Heart left ventricle (tissue), 16 donors: ENCODE measurements around the gene ACACA. TPM values are rescaled to one million over a fixed set of nuclear protein-coding genes. Genes with fewer than 3 reads are reported as not detected.

ENCODE experiments used
- ATAC-seq, 4 donors: fragments of 200-7000 bp; cut with Tn5 transposase; one replicate each; pipeline ENCODE4 v1.9.1; 2020 to 2022; ENCODE audit warnings: moderate library complexity in 4 of 4, mild to moderate bottlenecking in 3 of 4, moderate number of reproducible peaks in 1 of 4
- DNase-seq, 5 donors: peaks; one replicate each; pipeline ENCODE4 v3.0.0-alpha.2; 2020
- H3K27ac ChIP-seq, 12 donors: fragments of 200-600 bp; sonication (generic) in 4 of 12; one replicate each; pipeline versions ENCODE4 v1.5.0 to v1.8.0; 2016 to 2022; ENCODE audit warnings: mild to moderate bottlenecking in 2 of 12
- H3K27me3 ChIP-seq, 9 donors: fragments of 200-600 bp; sonication (generic) in 2 of 9; one replicate each; pipeline versions ENCODE4 v1.5.1 to v1.8.0; 2016 to 2022; ENCODE audit warnings: mild to moderate bottlenecking in 3 of 9
- H3K36me3 ChIP-seq, 9 donors: fragments of 200-600 bp; sonication (generic) in 2 of 9; one replicate each; pipeline versions ENCODE4 v1.5.0 to v1.8.0; 2018 to 2022; ENCODE audit warnings: mild to moderate bottlenecking in 2 of 9
- H3K4me1 ChIP-seq, 12 donors: fragments of 200-600 bp; sonication (generic) in 4 of 12; one replicate each; pipeline versions ENCODE4 v1.5.0 to v1.8.0; 2016 to 2022; ENCODE audit warnings: mild to moderate bottlenecking in 3 of 12
- H3K4me3 ChIP-seq, 12 donors: fragments of 200-600 bp; sonication (generic) in 4 of 12; one replicate each; pipeline versions ENCODE4 v1.5.0 to v1.8.0; 2017 to 2022; ENCODE audit warnings: mild to moderate bottlenecking in 9 of 12, moderate library complexity in 4 of 12
- H3K9me3 ChIP-seq, 12 donors: fragments of 200-600 bp; sonication (generic) in 4 of 12; one replicate each; pipeline versions ENCODE4 v1.5.0 to v1.8.0; 2016 to 2022; ENCODE audit warnings: mild to moderate bottlenecking in 1 of 12
- POLR2A ChIP-seq, 2 donors: fragments of 450-650 bp; IDR thresholded peaks; one replicate each; pipeline ENCODE4 v1.6.1; 2017; ENCODE audit warnings: antibody characterized with exemption in 2 of 2, mild to moderate bottlenecking in 2 of 2, moderate library complexity in 2 of 2
- WGBS, 4 donors: extraction: QIAGEN DNeasy Blood & Tissue Kit in 2 of 4; methylation state at CpG; one replicate each; pipeline versions ENCODE4 v1.1.5 to v1.1.7; 2013 to 2018; 5-methylcytosine and 5-hydroxymethylcytosine counted together
- intact Hi-C, 10 donors: fragments of 100-400 bp; cut with DNase I; formaldehyde crosslinking; loops; one replicate each; pipeline versions ENCODE4 v1.11.1 to v1.14.2; 2022
- long read RNA-seq, 3 donors: library from polyadenylated mRNA; unstranded; transcript quantifications; one replicate each; pipeline ENCODE4 v2.0.0, GENCODE V29; 2020 to 2021
- polyA plus RNA-seq, 2 donors: library from polyadenylated mRNA; stranded (reverse); fragments of 200-250 nt; gene quantifications; one replicate each; pipeline ENCODE4 v1.2.3, GENCODE V29; 2013
- total RNA-seq, 9 donors: library from RNA; depleted of rRNA in 2 of 9; stranded (reverse); fragments of >200 nt in 2 of 9; fragmentation: NEBNext Ultra II Directional in 3 of 9; extraction: Animal tissue kit (Norgen Biotek cat#: 25700) in 3 of 9; gene quantifications; one replicate each; pipeline versions ENCODE4 v1.1.0 to v1.2.4, GENCODE V29; 2016 to 2023
- TF ChIP-seq, protein P1 (sequence below), 12 donors: fragments of 200-600 bp; sonication (generic) in 4 of 12; IDR thresholded peaks; one replicate each; pipeline versions ENCODE4 v1.5.0 to v1.8.0; 2018 to 2022; ENCODE audit warnings: antibody characterized with exemption in 12 of 12, mild to moderate bottlenecking in 5 of 12
- donor health status: ischemic (EF 13 %, LVEDD 7.1; RV severe dilation, severe dysfunction).
- donor health status: healthy with polysubstance abuse.
- donor health status: DM: no; HTN: yes; CAD: no.
- donor health status: DM: no; HTN: no; CAD: no.
- donor health status: ischemic (EF 25% LVEDD 6.9; RV normal size, moderate dysfunction).
- donor health status: ischemic (EF 25% LVEDD 5.7; RV mildly dilated, moderate dysfunction).
- donor health status: healthy.
- donor health status: DM: yes; HTN: yes; CAD: no.
- donor health status: ischemic (EF 35%, LVEDD 5.7; RV mildly dilated, moderate dysfunction).
- donor health status: nonischemic (EF 11% LVEDD 7.7; RV severe dilation, severe dysfunction).
- donor health status: DM: yes; HTN: yes; CAD: no.
- donor health status: PGD.
- donor health status: ischemic (EF 29% LVEDD 5.4; RV normal size, mild dysfunction).
- donor health status: nonischemic (EF 23%, LVEDD 6.1; RV moderate dilation, normal function).

ACACA gene
- 10 to 100 TPM; 14.0 to 33.0 (median 16.1) TPM for total RNA-seq
- 10 to 100 TPM in 1 of 2 donors, 1 to 10 TPM in 1; 6.2 to 15.1 TPM for polyA plus RNA-seq
- long read RNA-seq, donor 1, partial matches to known transcripts: 4 of 9 reads
- long read RNA-seq, donor 1, other reads (novel, unspliced or antisense): 5 of 9 reads
- long read RNA-seq, donor 2, partial matches to known transcripts: 0 of 8 reads
- long read RNA-seq, donor 2, other reads (novel, unspliced or antisense): 7 of 8 reads
- long read RNA-seq, donor 3, partial matches to known transcripts: 1 of 7 reads
- long read RNA-seq, donor 3, other reads (novel, unspliced or antisense): 6 of 7 reads

DNA sequence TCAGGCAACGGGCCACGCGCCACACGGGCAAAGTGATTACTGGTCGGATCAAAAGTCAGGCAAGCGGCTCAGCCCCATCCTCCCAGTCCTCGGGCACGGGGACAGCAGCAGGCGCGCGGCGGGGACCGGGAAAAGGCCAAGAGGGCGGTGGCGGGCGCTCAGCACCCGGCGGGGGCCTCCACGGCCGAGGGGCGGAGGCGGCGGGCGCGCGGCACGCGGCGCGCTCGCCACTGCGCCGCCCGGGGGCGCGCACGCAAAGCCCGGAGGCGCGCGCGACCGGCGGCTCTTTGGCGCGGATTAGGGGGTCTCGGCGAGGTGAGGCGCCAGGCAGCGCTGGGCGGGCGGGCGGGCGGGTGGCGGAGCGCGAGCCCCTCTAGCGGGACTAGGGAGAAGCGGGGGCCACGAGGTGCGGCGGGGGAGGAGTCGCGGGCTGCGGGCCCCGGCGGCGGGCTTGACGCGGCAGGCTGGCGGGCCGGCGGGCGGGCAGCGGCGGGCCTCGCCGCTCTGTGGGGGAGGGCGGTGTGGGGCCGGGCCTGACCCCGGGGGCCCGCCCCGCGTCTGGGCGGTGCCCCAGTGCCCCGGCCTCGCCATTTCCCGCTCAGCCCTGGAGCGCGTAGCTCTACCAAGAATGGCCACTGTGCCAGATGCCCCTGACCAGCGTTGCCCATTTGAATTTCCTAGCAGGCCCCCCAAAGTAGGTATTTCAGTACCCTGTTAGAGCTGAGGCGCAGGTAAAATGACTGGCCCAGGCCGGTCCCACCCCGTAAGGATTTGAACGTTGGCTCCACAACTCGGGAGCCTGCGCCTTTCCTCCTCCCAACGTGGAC is at the start of gene ACACA, which contains the start of gene TADA2A:
ACACA (minus strand) TSS at position 202 of the 827 bp plus-strand sequence. CDS start 537 bp downstream, outside the sequence.
TADA2A (plus strand) TSS at position 252 of the 827 bp plus-strand sequence. CDS start 4,480 bp downstream, outside the sequence.
- Histone ChIP-seq H3K36me3 (peaks cover 0 to 14% (median 10%) of the 10 kb centered on the region in 9 donors), H3K4me1 (peaks cover 0 to 29% (median 12%) of the 10 kb centered on the region in 12 donors), H3K27ac (peak within 1 kb of the TSS; percentile 74 to 98 (median 94)), H3K27me3 (no peaks in the 10 kb centered on the region), H3K9me3 (no peaks in the 10 kb centered on the region), H3K4me3 (peak within 1 kb of the TSS; percentile 60 to 96 (median 84))
- peak; percentile 93 to 98 (median 97) for ATAC-seq
- 0 to 1% (median 1%) methylated on average over 34 to 98 of the region's 98 CpGs for WGBS, 4 donors
- intact Hi-C loops: loop anchor here in 4 of 10 donors (1.0 to 10.0 kb wide), 5 partner anchors 35 to 802 kb away; partner anchors contain the start of gene MRM1 (in 1 of the 4)
- TF ChIP-seq, protein P1, sequence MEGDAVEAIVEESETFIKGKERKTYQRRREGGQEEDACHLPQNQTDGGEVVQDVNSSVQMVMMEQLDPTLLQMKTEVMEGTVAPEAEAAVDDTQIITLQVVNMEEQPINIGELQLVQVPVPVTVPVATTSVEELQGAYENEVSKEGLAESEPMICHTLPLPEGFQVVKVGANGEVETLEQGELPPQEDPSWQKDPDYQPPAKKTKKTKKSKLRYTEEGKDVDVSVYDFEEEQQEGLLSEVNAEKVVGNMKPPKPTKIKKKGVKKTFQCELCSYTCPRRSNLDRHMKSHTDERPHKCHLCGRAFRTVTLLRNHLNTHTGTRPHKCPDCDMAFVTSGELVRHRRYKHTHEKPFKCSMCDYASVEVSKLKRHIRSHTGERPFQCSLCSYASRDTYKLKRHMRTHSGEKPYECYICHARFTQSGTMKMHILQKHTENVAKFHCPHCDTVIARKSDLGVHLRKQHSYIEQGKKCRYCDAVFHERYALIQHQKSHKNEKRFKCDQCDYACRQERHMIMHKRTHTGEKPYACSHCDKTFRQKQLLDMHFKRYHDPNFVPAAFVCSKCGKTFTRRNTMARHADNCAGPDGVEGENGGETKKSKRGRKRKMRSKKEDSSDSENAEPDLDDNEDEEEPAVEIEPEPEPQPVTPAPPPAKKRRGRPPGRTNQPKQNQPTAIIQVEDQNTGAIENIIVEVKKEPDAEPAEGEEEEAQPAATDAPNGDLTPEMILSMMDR (IDR thresholded peaks at IDR 0.05): no peak
- TF ChIP-seq POLR2A (IDR thresholded peaks at IDR 0.05): peak in 1 of 2 donors; percentile 61
- peak; percentile 81 to 90 (median 86) for DNase-seq

- intact Hi-C loops: no loop called here
- Histone ChIP-seq H3K27ac (no peak overlapping the region), H3K4me3 (no peak overlapping the region), H3K9me3 (no peaks in the 10 kb centered on the region), H3K27me3 (no peaks in the 10 kb centered on the region), H3K36me3 (peaks cover 0 to 82% (median 43%) of the 10 kb centered on the region in 9 donors), H3K4me1 (peaks cover 0 to 6% (median 0%) of the 10 kb centered on the region in 12 donors)
- no peak for ATAC-seq
- 84 to 95% (median 90%) methylated on average over 6 of the region's 6 CpGs for WGBS, 4 donors
- no peak for DNase-seq
- TF ChIP-seq, protein P1 (IDR thresholded peaks at IDR 0.05): no peak
- TF ChIP-seq POLR2A (IDR thresholded peaks at IDR 0.05): no peak
Observed at GRCh38 chr17:37450112-37450511, 43.5 kb upstream of the ACACA start.

GRCh38 chr17:37447641-37448040 is 41.0 kb upstream of the ACACA start:
- DNase-seq (no peak), ATAC-seq (peak in 3 of 4 donors; percentile 43 to 74 (median 68))
- TF ChIP-seq, protein P1 (IDR thresholded peaks at IDR 0.05): no peak
- no peak for TF ChIP-seq POLR2A (IDR thresholded peaks at IDR 0.05)
- H3K9me3 ChIP-seq: no peaks in the 10 kb centered on the region
- H3K27ac ChIP-seq: no peak overlapping the region
- peaks cover 0 to 6% (median 0%) of the 10 kb centered on the region in 12 donors for H3K4me1 ChIP-seq
- WGBS, 4 donors: 67 to 83% (median 71%) methylated on average over 1 of the region's 1 CpG
- no peak overlapping the region for H3K4me3 ChIP-seq
- H3K27me3 ChIP-seq: no peaks in the 10 kb centered on the region
- intact Hi-C loops: no loop called here
- peaks cover 0 to 95% (median 61%) of the 10 kb centered on the region in 9 donors for H3K36me3 ChIP-seq
